ENCODE measurements around the gene HS3ST5. TPM values are rescaled to one million over a fixed set of nuclear protein-coding genes. Genes with fewer than 3 reads are reported as not detected.
"Not testable (repeated sequence)": the region's sequence is repeated elsewhere in the genome, so short reads cannot be mapped to it uniquely, and the experiment has no call there.

Gene HS3ST5
- total RNA-seq, 6 experiments from 2014 or later, result not detected

DNA sequence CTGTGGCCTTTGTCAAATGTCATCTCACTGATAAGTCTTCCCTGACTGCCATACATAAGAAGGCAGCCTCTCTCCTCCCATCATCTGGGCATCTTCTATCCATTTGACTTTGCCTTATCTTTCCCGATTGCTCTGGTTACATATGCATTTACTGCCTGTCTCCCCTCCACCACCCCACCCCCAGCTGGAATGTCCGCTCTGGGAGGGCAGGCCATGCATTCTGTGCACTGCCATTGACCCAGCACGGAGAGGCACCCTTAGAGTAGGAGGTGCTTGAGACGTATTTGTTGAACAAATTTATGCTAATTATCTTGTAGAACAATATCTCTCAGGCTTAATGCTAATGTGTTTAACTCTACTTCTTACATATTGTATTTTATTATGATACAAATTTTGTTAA is 188.0 kb downstream of the HS3ST5 start:
- Histone ChIP-seq H3K36me3 (no peaks in the 10 kb centered on the region), H3K4me1 (no peaks in the 10 kb centered on the region), H3K27ac (no peak overlapping the region), H3K27me3 (no peaks in the 10 kb centered on the region), H3K9me3 (no peaks in the 10 kb centered on the region), H3K4me3 (no peak overlapping the region)
- ATAC-seq (no peak), DNase-seq (no peak)
- intact Hi-C loops (cut with DNase I), result no loop called here
- TF ChIP-seq, protein P1, sequence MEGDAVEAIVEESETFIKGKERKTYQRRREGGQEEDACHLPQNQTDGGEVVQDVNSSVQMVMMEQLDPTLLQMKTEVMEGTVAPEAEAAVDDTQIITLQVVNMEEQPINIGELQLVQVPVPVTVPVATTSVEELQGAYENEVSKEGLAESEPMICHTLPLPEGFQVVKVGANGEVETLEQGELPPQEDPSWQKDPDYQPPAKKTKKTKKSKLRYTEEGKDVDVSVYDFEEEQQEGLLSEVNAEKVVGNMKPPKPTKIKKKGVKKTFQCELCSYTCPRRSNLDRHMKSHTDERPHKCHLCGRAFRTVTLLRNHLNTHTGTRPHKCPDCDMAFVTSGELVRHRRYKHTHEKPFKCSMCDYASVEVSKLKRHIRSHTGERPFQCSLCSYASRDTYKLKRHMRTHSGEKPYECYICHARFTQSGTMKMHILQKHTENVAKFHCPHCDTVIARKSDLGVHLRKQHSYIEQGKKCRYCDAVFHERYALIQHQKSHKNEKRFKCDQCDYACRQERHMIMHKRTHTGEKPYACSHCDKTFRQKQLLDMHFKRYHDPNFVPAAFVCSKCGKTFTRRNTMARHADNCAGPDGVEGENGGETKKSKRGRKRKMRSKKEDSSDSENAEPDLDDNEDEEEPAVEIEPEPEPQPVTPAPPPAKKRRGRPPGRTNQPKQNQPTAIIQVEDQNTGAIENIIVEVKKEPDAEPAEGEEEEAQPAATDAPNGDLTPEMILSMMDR (IDR thresholded peaks at IDR 0.05), result no peak
- TF ChIP-seq POLR2A (IDR thresholded peaks at IDR 0.05), result no peak
- WGBS (ENCODE audit: insufficient coverage, low coverage, low lambda C conversion rate, missing lambda C conversion rate), result 51% methylated on average over 3 of the region's 4 CpGs

GRCh38 chr6:114153448-114153847 is 189.4 kb downstream of the HS3ST5 start:
- H3K27me3 ChIP-seq, result no peaks in the 10 kb centered on the region
- DNase-seq (no peak), ATAC-seq (no peak)
- no peak overlapping the region for H3K4me3 ChIP-seq
- H3K36me3 ChIP-seq, result no peaks in the 10 kb centered on the region
- H3K4me1 ChIP-seq, result no peaks in the 10 kb centered on the region
- intact Hi-C loops (cut with DNase I), result no loop called here
- 75% methylated on average over 3 of the region's 3 CpGs for WGBS (ENCODE audit: insufficient coverage, low coverage, low lambda C conversion rate, missing lambda C conversion rate)
- H3K27ac ChIP-seq, result no peak overlapping the region
- H3K9me3 ChIP-seq, result no peaks in the 10 kb centered on the region
- TF ChIP-seq, protein P1 (IDR thresholded peaks at IDR 0.05), result no peak
- no peak for TF ChIP-seq POLR2A (IDR thresholded peaks at IDR 0.05)

- no peaks in the 10 kb centered on the region for H3K4me1 ChIP-seq
- H3K27me3 ChIP-seq, result no peaks in the 10 kb centered on the region
- TF ChIP-seq, protein P1 (IDR thresholded peaks at IDR 0.05), result no peak
- no peak for TF ChIP-seq POLR2A (IDR thresholded peaks at IDR 0.05)
- intact Hi-C loops (cut with DNase I), result no loop called here
- no peaks in the 10 kb centered on the region for H3K36me3 ChIP-seq
- ATAC-seq (no peak), DNase-seq (no peak)
- no peak overlapping the region for H3K4me3 ChIP-seq
- 84% methylated on average over 3 of the region's 3 CpGs for WGBS (ENCODE audit: insufficient coverage, low coverage, low lambda C conversion rate, missing lambda C conversion rate)
- no peaks in the 10 kb centered on the region for H3K9me3 ChIP-seq
- no peak overlapping the region for H3K27ac ChIP-seq
Measured at GRCh38 chr6:114151064-114151690, 191.6 kb downstream of the HS3ST5 start.

DNA sequence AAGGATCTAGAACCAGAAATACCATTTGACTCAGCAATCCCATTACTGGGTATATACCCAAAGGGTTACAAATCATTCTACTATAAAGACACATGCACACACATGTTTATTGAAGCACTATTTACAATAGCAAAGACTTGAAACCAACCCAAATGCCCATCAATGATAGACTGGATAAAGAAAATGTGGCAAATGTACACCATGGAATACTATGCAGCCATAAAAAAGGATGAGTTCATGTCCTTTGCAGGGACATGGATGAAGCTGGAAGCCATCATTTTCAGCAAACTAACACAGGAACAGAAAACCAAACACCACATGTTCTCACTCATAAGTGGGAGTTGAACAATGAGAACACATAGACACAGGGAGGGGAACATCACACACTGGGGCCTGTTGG is 193.6 kb downstream of the HS3ST5 start:
- H3K4me3 ChIP-seq; H3K36me3 ChIP-seq; H3K27ac ChIP-seq; H3K9me3 ChIP-seq; DNase-seq; intact Hi-C loops (cut with DNase I); H3K27me3 ChIP-seq; ATAC-seq; H3K4me1 ChIP-seq: not testable (repeated sequence)

GRCh38 chr6:114144887-114145851 is 197.7 kb downstream of the HS3ST5 start:
- no peaks in the 10 kb centered on the region for H3K9me3 ChIP-seq
- TF ChIP-seq POLR2A (IDR thresholded peaks at IDR 0.05), result no peak
- TF ChIP-seq, protein P1 (IDR thresholded peaks at IDR 0.05), result no peak
- H3K27ac ChIP-seq, result no peak overlapping the region
- ATAC-seq (no peak), DNase-seq (no peak)
- no peak overlapping the region for H3K4me3 ChIP-seq
- H3K4me1 ChIP-seq, result no peaks in the 10 kb centered on the region
- H3K36me3 ChIP-seq, result no peaks in the 10 kb centered on the region
- 17% methylated on average over 6 of the region's 9 CpGs for WGBS (ENCODE audit: insufficient coverage, low coverage, low lambda C conversion rate, missing lambda C conversion rate)
- intact Hi-C loops (cut with DNase I), result no loop called here
- H3K27me3 ChIP-seq, result no peaks in the 10 kb centered on the region
